Measurements from ENCODE around the gene TRMT112.

- TF ChIP-seq CTCF (IDR thresholded peaks at IDR 0.05; ENCODE audit: poor library complexity, severe bottlenecking) (no peak), EZH2 (IDR thresholded peaks at IDR 0.05; ENCODE audit: borderline replicate concordance, insufficient read depth, low read length, poor library complexity, severe bottlenecking) (no peak), MXI1 (conservative IDR thresholded peaks at IDR 0.05; ENCODE audit: poor library complexity, severe bottlenecking) (no peak), POLR2AphosphoS5 (IDR thresholded peaks at IDR 0.05) (no peak), RAD21 (conservative IDR thresholded peaks at IDR 0.05) (no peak), REST (IDR thresholded peaks at IDR 0.05; ENCODE audit: borderline replicate concordance) (no peak), TAF1 (IDR thresholded peaks at IDR 0.05; ENCODE audit: low read depth) (no peak), EP300 (conservative IDR thresholded peaks at IDR 0.05; ENCODE audit: poor library complexity, severe bottlenecking) (no peak)
These were observed 2.4 kb downstream of the TRMT112 start for GRCh38 chr11:64314805-64315561.
